Panc1 (cell line): ENCODE measurements around the gene PRPSAP2.

Experiments
- CTCF ChIP-seq: fragments of 450-650 bp; IDR thresholded peaks from 2 replicates; pipeline ENCODE4 v1.5.1; 2017; ENCODE audit warnings: mild to moderate bottlenecking
- POLR2AphosphoS5 ChIP-seq: IDR thresholded peaks from 2 replicates; pipeline ENCODE4 v1.6.1; 2012; ENCODE audit warnings: mild to moderate bottlenecking, low read depth, low read length, moderate library complexity
- REST ChIP-seq, 2 experiments: IDR thresholded peaks; 2 replicates each; pipeline ENCODE4 v1.6.1; 2011 to 2012; ENCODE audit warnings: low read depth in 2 of 2, control low read depth in 1 of 2, low read length in 1 of 2, mild to moderate bottlenecking in 1 of 2, moderate library complexity in 1 of 2; ENCODE audit not compliant: insufficient read depth in 1 of 2
- SIN3A ChIP-seq: IDR thresholded peaks from 2 replicates; pipeline ENCODE4 v1.6.1; 2012; ENCODE audit warnings: low read depth, mild to moderate bottlenecking, low read length, moderate library complexity, borderline replicate concordance; ENCODE audit not compliant: insufficient read depth
- TCF7L2 ChIP-seq: IDR thresholded peaks from 2 replicates; pipeline ENCODE4 v1.6.1; 2011; ENCODE audit warnings: mild to moderate bottlenecking, low read depth, low read length, inconsistent platforms

- TF ChIP-seq CTCF (no peak), REST (IDR thresholded peaks at IDR 0.05; ENCODE audit: insufficient read depth in 1 of 2, low read depth in 2 of 2, low read length in 1 of 2) (no peak), TCF7L2 (no peak), SIN3A (no peak), POLR2AphosphoS5 (no peak)
Measured at GRCh38 chr17:18968345-18968744, 110.4 kb downstream of the PRPSAP2 start.
